HEK293T (cell line): ENCODE measurements around the gene SERF2.
"Not testable (repeated sequence)": the region's sequence is repeated elsewhere in the genome, so short reads cannot be mapped to it uniquely, and the experiment has no call there.

Experiments used
- CTCF ChIA-PET: fragments of 350-600 bp; formaldehyde crosslinking; extraction: SDS; loops from one replicate; lab custom pipeline; 2021; ENCODE audit warnings: antibody characterized with exemption, inconsistent platforms; lab: Yijun Ruan, JAX
- POLR2A ChIA-PET: fragments of 350-600 bp; formaldehyde crosslinking; extraction: SDS; loops from one replicate; lab custom pipeline; 2020; ENCODE audit warnings: antibody characterized with exemption, inconsistent platforms; lab: Yijun Ruan, JAX
- DNase-seq: peaks from one replicate; pipeline ENCODE4 v3.0.0; 2012; ENCODE audit warnings: mixed read lengths; ENCODE audit errors: extremely low spot score
- ARNT ChIP-seq: fragments of 450-650 bp; IDR thresholded peaks from 2 replicates; pipeline ENCODE4 v1.6.1; 2017; ENCODE audit warnings: mild to moderate bottlenecking
- BHLHE40 ChIP-seq: fragments of 450-650 bp; IDR thresholded peaks from 2 replicates; pipeline ENCODE4 v1.6.1; 2016; ENCODE audit warnings: mild to moderate bottlenecking, moderate library complexity, borderline replicate concordance
- CTBP1 ChIP-seq: fragments of 450-650 bp; IDR thresholded peaks from 2 replicates; pipeline ENCODE4 v1.6.1; 2016; ENCODE audit warnings: borderline replicate concordance
- ELF4 ChIP-seq: fragments of 450-650 bp; IDR thresholded peaks from 2 replicates; pipeline ENCODE4 v1.6.1; 2017; ENCODE audit warnings: antibody characterized with exemption
- FOXA1 ChIP-seq: fragments of 450-650 bp; IDR thresholded peaks from 2 replicates; pipeline ENCODE4 v1.6.1; 2016; ENCODE audit warnings: mild to moderate bottlenecking
- FOXK2 ChIP-seq: fragments of 450-650 bp; IDR thresholded peaks from 2 replicates; pipeline ENCODE4 v1.6.1; 2016; ENCODE audit warnings: mild to moderate bottlenecking
- FOXM1 ChIP-seq: fragments of 450-650 bp; IDR thresholded peaks from 2 replicates; pipeline ENCODE4 v1.6.1; 2017; ENCODE audit warnings: mild to moderate bottlenecking, borderline replicate concordance
- HDGF ChIP-seq: fragments of 450-650 bp; IDR thresholded peaks from 2 replicates; pipeline ENCODE4 v1.6.1; 2017; ENCODE audit warnings: antibody characterized with exemption, borderline replicate concordance
- L3MBTL2 ChIP-seq: fragments of 450-650 bp; conservative IDR thresholded peaks from 2 replicates; pipeline ENCODE4 v1.6.1; 2016; ENCODE audit warnings: mild to moderate bottlenecking
- LEF1 ChIP-seq: fragments of 450-650 bp; IDR thresholded peaks from 2 replicates; pipeline ENCODE4 v1.6.1; 2017; ENCODE audit warnings: mild to moderate bottlenecking, borderline replicate concordance
- NFRKB ChIP-seq: fragments of 450-650 bp; IDR thresholded peaks from 2 replicates; pipeline ENCODE4 v1.6.1; 2016; ENCODE audit warnings: mild to moderate bottlenecking, moderate library complexity
- PKNOX1 ChIP-seq: fragments of 450-650 bp; IDR thresholded peaks from 2 replicates; pipeline ENCODE4 v1.6.1; 2016
- SP1 ChIP-seq: fragments of 450-650 bp; IDR thresholded peaks from 2 replicates; pipeline ENCODE4 v1.6.1; 2017
- SUZ12 ChIP-seq: fragments of 450-650 bp; IDR thresholded peaks from 2 replicates; pipeline ENCODE4 v1.6.1; 2016; ENCODE audit warnings: mild to moderate bottlenecking
- TARDBP ChIP-seq: fragments of 450-650 bp; IDR thresholded peaks from 2 replicates; pipeline ENCODE4 v1.6.1; 2016
- ZNF384 ChIP-seq: fragments of 450-650 bp; IDR thresholded peaks from 2 replicates; pipeline ENCODE4 v1.6.1; 2016

The SERF2 gene

GRCh38 chr15:43791993-43792760 is at the start of gene SERF2:
Gene SERF2, plus strand, starts transcription at chr15:43792320. Its CDS starts 57 bp downstream, at chr15:43792377.
- CTCF ChIA-PET, result interaction anchor here (3.1 kb wide), 1 partner anchor 15 kb away, joined by 13 read pairs; the partner anchor contains the start of gene ELL3
- TF ChIP-seq ELF4 (no peak), L3MBTL2 (peak; percentile 81; the same call in 1 of the 2 replicates), CTBP1 (no peak), PKNOX1 (no peak), HDGF (no peak), TARDBP (no peak), ARNT (no peak)
- POLR2A ChIA-PET, result interaction anchor here (1.2 to 6.3 kb wide), 4 partner anchors 8 to 33 kb away, joined by 3 to 33 read pairs (median 9); partner anchors contain the start of genes ELL3, HYPK, MFAP1 and SERINC4
- DNase-seq, result peak; percentile 92

GRCh38 chr15:43746245-43746902 is 45.7 kb upstream of the SERF2 start, which contains the start of gene PDIA3:
Gene PDIA3, plus strand, starts transcription at chr15:43746438. Its CDS starts 102 bp downstream, at chr15:43746540.
- peak; percentile 84 for DNase-seq
- POLR2A ChIA-PET, result interaction anchor here (1.0 to 1.3 kb wide), 2 partner anchors 30 to 31 kb away, joined by 3 to 4 read pairs; partner anchors contain the start of gene ELL3
- CTCF ChIA-PET, result not testable (repeated sequence)
- peak; percentile 70 for TF ChIP-seq L3MBTL2

GRCh38 chr15:43746903-43747309 is 45.2 kb upstream of the SERF2 start:
- POLR2A ChIA-PET, result interaction anchor here (1.0 to 1.3 kb wide), 2 partner anchors 30 to 31 kb away, joined by 3 to 4 read pairs; partner anchors contain the start of gene ELL3
- CTCF ChIA-PET, DNase-seq: not testable (repeated sequence)

GRCh38 chr15:43748376-43748775 is 43.7 kb upstream of the SERF2 start:
- ChIA-PET POLR2A (no interaction called here), CTCF (no interaction called here)
- no peak for DNase-seq
- no peak for TF ChIP-seq NFRKB
- no peak for TF ChIP-seq LEF1
- TF ChIP-seq FOXM1, result no peak
- TF ChIP-seq BHLHE40, result no peak
- TF ChIP-seq ZNF384, result no peak
- TF ChIP-seq ELF4, result no peak
- TF ChIP-seq PKNOX1, result no peak
- no peak for TF ChIP-seq CTBP1
- TF ChIP-seq L3MBTL2, result no peak
- no peak for TF ChIP-seq SUZ12
- no peak for TF ChIP-seq ARNT
- no peak for TF ChIP-seq SP1
- TF ChIP-seq FOXA1, result no peak
- TF ChIP-seq TARDBP, result no peak
- TF ChIP-seq FOXK2, result no peak
- no peak for TF ChIP-seq HDGF

- TF ChIP-seq HDGF (no peak), PKNOX1 (no peak), SP1 (no peak), FOXK2 (no peak), L3MBTL2 (no peak), FOXM1 (no peak), BHLHE40 (no peak), ZNF384 (no peak), ARNT (no peak), ELF4 (no peak), FOXA1 (no peak), SUZ12 (no peak), LEF1 (no peak), NFRKB (no peak), CTBP1 (no peak), TARDBP (no peak)
- CTCF ChIA-PET, result no interaction called here
- DNase-seq, result no peak
- POLR2A ChIA-PET, result interaction anchor here (0.5 kb wide), 1 partner anchor 9 kb away, joined by 3 read pairs; no protein-coding TSS in a partner anchor
Observed at GRCh38 chr15:43749690-43750345, 42.3 kb upstream of the SERF2 start.

- no peak for DNase-seq
- POLR2A ChIA-PET, result no interaction called here
Observed at GRCh38 chr15:43751885-43752284, 40.2 kb upstream of the SERF2 start.

More at GRCh38 chr15:43751885-43752284, 40.2 kb upstream of the SERF2 start:
- TF ChIP-seq ELF4 (no peak), FOXA1 (no peak), LEF1 (no peak)
- CTCF ChIA-PET, result no interaction called here
